ENCODE data around the gene CHRND. TPM values are rescaled to one million over a fixed set of nuclear protein-coding genes. Genes with fewer than 3 reads are reported as not detected.

CHRND gene
- total RNA-seq, 4 donors from 2014 or later = not detected

DNA sequence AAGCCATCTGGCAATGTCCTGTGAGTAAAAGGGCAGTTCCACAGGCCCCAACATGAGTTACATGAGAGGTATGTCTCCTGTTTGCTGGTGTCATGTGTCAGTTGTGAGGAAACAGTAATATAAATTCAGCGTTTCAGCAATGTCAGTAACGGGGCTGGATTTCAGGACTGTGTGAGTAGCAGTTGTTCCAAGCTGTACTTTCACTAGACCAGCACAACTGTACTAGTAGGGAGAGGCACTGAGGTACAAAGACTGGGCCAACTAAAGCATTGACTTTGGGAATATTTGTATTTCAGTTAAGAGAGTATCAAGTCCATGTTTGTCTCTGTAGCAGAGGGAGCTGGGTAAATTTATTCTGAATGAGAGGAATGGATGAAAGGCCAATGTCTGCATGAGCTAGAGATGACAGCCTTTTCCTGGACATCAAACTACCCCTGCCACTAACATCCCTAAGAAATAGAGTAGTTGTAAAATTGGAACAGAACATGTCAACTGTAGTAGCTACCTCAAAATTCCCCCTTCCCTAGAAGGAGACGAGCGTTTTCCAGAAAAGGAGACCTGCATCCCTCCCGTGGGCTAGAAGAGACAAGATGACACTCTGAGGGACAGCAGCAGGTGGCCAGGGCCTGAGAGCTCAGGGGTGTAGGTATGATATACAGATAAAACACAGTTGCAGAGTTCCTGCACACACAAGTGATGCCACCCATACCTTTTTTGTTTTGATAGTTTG is 48.9 kb downstream of the CHRND start:
- Histone ChIP-seq H3K36me3 (peaks cover 0 to 98% (median 9%) of the 10 kb centered on the region in 3 donors), H3K4me3 (no peak overlapping the region), H3K9me3 (no peaks in the 10 kb centered on the region), H3K4me1 (no peaks in the 10 kb centered on the region), H3K27ac (no peak overlapping the region), H3K27me3 (no peaks in the 10 kb centered on the region)
- DNase-seq = no peak
- WGBS, 2 donors = 88 to 91% methylated on average over 5 of the region's 5 CpGs
- intact Hi-C loops (cut with DNase I) = no loop called here
- TF ChIP-seq POLR2A (IDR thresholded peaks at IDR 0.05) = no peak
- TF ChIP-seq, protein P1, sequence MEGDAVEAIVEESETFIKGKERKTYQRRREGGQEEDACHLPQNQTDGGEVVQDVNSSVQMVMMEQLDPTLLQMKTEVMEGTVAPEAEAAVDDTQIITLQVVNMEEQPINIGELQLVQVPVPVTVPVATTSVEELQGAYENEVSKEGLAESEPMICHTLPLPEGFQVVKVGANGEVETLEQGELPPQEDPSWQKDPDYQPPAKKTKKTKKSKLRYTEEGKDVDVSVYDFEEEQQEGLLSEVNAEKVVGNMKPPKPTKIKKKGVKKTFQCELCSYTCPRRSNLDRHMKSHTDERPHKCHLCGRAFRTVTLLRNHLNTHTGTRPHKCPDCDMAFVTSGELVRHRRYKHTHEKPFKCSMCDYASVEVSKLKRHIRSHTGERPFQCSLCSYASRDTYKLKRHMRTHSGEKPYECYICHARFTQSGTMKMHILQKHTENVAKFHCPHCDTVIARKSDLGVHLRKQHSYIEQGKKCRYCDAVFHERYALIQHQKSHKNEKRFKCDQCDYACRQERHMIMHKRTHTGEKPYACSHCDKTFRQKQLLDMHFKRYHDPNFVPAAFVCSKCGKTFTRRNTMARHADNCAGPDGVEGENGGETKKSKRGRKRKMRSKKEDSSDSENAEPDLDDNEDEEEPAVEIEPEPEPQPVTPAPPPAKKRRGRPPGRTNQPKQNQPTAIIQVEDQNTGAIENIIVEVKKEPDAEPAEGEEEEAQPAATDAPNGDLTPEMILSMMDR (IDR thresholded peaks at IDR 0.05) = no peak

DNA sequence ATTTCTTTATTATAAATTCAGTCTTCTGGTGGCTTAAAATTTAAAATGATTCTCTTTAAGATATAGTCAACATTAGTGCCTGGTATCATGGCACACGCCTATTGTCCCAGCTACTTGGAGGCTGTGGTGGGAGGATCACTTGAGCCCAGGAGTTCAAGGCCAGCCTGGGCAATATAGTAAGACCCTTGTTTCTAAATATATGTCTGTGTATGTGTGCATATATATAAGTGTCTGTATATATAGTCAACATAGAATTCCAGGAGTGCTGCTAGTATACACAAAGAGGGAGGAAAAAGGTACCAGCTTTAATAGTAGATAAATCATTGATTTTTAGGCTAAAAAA is 49.4 kb downstream of the CHRND start:
- intact Hi-C loops (cut with DNase I) = no loop called here
- Histone ChIP-seq H3K27me3 (no peaks in the 10 kb centered on the region), H3K9me3 (no peaks in the 10 kb centered on the region), H3K27ac (no peak overlapping the region), H3K36me3 (peaks cover 0 to 98% (median 9%) of the 10 kb centered on the region in 3 donors), H3K4me1 (no peaks in the 10 kb centered on the region), H3K4me3 (no peak overlapping the region)
- TF ChIP-seq, protein P1 (IDR thresholded peaks at IDR 0.05) = no peak
- TF ChIP-seq POLR2A (IDR thresholded peaks at IDR 0.05) = no peak
- 100% methylated on average over 1 of the region's 1 CpG for WGBS, 2 donors
- no peak for DNase-seq

DNA sequence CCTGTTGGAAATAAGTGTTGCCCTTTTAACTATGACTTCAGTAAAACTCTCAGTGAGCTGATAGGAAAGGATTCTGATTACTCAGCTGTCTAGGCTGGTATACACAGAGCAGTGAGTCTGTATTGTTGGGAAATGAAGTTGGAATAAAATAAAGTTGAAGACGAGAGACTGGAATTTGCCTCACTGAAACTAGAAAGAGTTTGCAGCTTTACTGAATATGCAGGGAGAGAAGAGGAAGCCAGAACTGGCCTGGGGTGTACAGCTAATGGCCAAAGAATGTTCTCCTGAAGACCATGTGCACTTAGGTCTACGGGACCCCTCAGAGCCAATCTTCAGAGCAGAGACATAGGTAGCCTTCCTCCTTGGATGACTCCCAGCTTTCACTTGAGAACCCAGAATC is 51.0 kb downstream of the CHRND start:
- WGBS, 2 donors = 55 to 88% methylated on average over 2 of the region's 2 CpGs
- TF ChIP-seq POLR2A (IDR thresholded peaks at IDR 0.05) = no peak
- TF ChIP-seq, protein P1 (IDR thresholded peaks at IDR 0.05) = no peak
- no peak for DNase-seq
- H3K27me3 ChIP-seq = no peaks in the 10 kb centered on the region
- no peaks in the 10 kb centered on the region for H3K9me3 ChIP-seq
- H3K4me3 ChIP-seq = no peak overlapping the region
- H3K36me3 ChIP-seq = peaks cover 4 to 98% (median 9%) of the 10 kb centered on the region in 3 donors
- H3K27ac ChIP-seq = no peak overlapping the region
- intact Hi-C loops (cut with DNase I) = no loop called here
- no peaks in the 10 kb centered on the region for H3K4me1 ChIP-seq

DNA sequence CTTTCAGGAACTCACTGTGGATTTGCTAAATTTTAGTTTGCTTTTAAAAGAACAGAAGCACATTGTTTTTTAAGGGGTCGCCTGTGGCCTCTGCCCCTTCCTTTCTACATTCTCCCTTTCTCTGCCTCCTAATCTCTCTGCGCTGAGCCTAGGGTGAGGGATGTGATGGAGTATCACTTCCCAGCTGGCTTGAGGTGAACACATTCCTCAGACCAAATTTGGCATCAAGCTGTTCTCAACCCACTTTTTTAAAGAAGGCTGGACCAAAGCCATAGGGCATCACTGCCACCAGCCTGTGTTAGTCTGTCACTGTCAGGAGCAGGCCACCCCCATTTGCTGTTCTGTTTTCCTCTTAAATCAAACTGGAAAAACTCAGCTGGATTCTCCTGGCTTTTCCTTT is 51.9 kb downstream of the CHRND start:
- intact Hi-C loops (cut with DNase I) = no loop called here
- no peaks in the 10 kb centered on the region for H3K9me3 ChIP-seq
- TF ChIP-seq POLR2A (IDR thresholded peaks at IDR 0.05) = no peak
- TF ChIP-seq, protein P1 (IDR thresholded peaks at IDR 0.05) = no peak
- H3K4me3 ChIP-seq = no peak overlapping the region
- no peaks in the 10 kb centered on the region for H3K4me1 ChIP-seq
- no peak overlapping the region for H3K27ac ChIP-seq
- no peaks in the 10 kb centered on the region for H3K27me3 ChIP-seq
- WGBS, 2 donors = 91 to 92% methylated on average over 2 of the region's 2 CpGs
- peaks cover 4 to 98% (median 9%) of the 10 kb centered on the region in 3 donors for H3K36me3 ChIP-seq
- no peak for DNase-seq

DNA sequence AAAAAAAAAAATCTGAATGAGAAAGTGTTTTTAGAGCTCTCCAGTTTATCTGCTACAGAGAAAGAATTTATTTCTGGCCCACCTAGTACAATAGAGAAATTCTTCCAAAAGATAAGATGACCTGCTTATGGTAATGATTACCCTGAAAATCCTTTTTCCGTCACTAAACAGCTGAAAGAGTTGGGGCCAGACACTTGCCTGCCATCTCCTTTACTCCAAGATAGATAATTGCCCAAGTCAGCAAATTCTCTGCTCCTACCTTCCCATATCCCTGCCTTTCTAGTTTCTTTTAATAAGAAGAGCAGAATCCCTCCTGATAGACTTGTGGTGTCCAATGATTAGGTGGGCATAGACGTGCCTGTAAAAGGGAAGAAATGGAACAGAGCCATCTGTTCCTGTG is 52.7 kb downstream of the CHRND start:
- no peak overlapping the region for H3K4me3 ChIP-seq
- 83 to 89% methylated on average over 2 of the region's 2 CpGs for WGBS, 2 donors
- TF ChIP-seq, protein P1 (IDR thresholded peaks at IDR 0.05) = no peak
- TF ChIP-seq POLR2A (IDR thresholded peaks at IDR 0.05) = no peak
- H3K27me3 ChIP-seq = no peaks in the 10 kb centered on the region
- no peaks in the 10 kb centered on the region for H3K9me3 ChIP-seq
- intact Hi-C loops (cut with DNase I) = no loop called here
- no peaks in the 10 kb centered on the region for H3K4me1 ChIP-seq
- H3K27ac ChIP-seq = no peak overlapping the region
- peaks cover 4 to 98% (median 7%) of the 10 kb centered on the region in 3 donors for H3K36me3 ChIP-seq
- DNase-seq = no peak
